HUES6 (cell line): ENCODE results near the gene KCNIP3.
"Not testable (repeated sequence)": the region's sequence is repeated elsewhere in the genome, so short reads cannot be mapped to it uniquely, and the experiment has no call there.

Source experiments
- H3K27ac ChIP-seq: 2 replicates; pipeline ENCODE4 v1.7.0; 2013; ENCODE audit warnings: low read depth, mild to moderate bottlenecking, low read length, inconsistent platforms
- H3K27me3 ChIP-seq: 2 replicates; pipeline ENCODE4 v1.6.1; 2013; ENCODE audit warnings: low read length; ENCODE audit not compliant: control insufficient read depth, insufficient read depth
- H3K36me3 ChIP-seq: 2 replicates; pipeline ENCODE4 v1.6.1; 2013; ENCODE audit warnings: low read length; ENCODE audit not compliant: control insufficient read depth, insufficient read depth
- H3K4me1 ChIP-seq: 2 replicates; pipeline ENCODE4 v1.6.1; 2013; ENCODE audit warnings: low read length; ENCODE audit not compliant: control insufficient read depth, insufficient read depth
- H3K4me3 ChIP-seq: 2 replicates; pipeline ENCODE4 v1.5.1; 2013; ENCODE audit warnings: low read depth, low read length
- H3K9ac ChIP-seq: one replicate; pipeline ENCODE4 v1.6.1; 2013; ENCODE audit warnings: mild to moderate bottlenecking, low read length
- H3K9me3 ChIP-seq: 2 replicates; pipeline ENCODE4 v1.6.1; 2013; ENCODE audit warnings: low read depth, low read length; ENCODE audit not compliant: control insufficient read depth, insufficient read depth

The KCNIP3 gene

DNA sequence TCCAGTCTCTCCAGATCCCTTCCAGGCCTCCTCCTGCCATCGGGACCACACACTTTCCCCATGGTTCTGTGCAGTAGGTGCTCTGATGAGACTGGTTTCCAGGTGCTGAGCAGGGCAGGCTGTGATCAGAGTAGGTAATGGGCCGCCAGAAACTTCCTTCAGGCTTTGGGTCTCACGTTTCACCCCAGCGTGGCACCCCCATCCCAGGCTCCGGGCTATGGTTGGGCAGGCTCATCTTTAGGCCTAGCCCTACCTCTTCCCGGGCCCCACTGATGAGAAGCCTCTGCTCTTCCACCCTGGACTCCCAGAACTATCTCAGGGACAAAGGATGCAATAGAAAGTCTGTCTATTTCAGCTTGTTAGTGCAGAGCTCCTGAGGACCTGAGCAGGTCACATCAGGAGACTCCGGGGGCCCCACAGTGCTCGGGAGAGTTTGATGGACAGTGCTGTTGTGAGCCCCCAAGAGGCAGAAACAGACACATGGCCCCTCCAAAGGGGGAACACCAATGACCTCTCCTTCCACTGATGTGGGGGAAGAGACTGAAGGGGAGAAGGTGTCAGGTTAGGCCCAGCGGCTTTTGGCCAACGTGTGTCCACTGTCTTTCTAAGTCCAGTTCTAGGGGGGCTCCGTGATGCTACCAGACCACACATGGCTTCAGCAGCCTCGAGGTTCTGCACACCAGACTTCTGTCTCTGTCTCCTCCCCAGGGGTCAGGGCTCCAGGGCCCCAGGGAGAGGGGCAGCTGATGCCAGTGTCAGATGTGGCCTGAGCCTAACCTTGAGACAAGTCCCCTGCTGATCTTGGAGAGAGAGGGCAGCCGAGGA is 28.7 kb upstream of the KCNIP3 start:
- Histone ChIP-seq H3K4me1 (0 out of 2 replicates have a peak, but pooled peaks cover under 1% of the 10 kb centered on the region), H3K36me3 (no peaks in the 10 kb centered on the region), H3K27ac (no peak overlapping the region), H3K4me3 (no peak overlapping the region), H3K9me3 (no peaks in the 10 kb centered on the region), H3K27me3 (no peaks in the 10 kb centered on the region), H3K9ac (no peak overlapping the region)

DNA sequence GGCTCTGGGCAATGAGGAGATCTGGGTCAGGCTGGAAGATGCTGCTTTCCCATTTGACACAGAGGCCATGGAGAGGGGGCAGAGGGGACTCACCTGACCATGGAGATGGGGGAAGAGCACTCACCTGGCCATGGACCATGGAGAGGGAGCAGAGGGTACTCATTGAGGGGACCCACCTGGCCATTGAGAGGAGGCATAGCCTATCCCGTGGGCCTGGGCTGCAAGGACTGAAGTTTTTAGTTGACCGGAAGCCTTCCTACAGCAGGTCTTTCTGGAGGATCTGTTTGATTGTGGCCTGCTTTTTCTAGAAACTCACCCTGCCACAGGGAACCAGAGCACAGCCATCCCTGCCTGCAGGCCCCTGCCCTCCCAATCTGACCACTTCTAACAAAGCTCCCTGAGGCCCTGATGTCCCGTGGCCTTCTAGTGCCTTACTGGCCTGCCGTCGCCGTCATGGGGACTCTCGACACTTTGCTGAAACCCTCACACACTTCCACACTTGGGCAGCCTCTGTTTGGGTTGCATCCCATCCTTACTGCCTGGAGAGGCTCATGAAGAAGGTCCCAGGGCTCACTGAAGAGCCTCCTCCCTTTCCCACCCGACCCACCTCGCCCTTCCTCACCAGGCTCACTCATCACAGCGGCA is 28.0 kb upstream of the KCNIP3 start:
- Histone ChIP-seq H3K27ac (no peak overlapping the region), H3K4me1 (peaks cover 7% of the 10 kb centered on the region), H3K9ac (no peak overlapping the region)

DNA sequence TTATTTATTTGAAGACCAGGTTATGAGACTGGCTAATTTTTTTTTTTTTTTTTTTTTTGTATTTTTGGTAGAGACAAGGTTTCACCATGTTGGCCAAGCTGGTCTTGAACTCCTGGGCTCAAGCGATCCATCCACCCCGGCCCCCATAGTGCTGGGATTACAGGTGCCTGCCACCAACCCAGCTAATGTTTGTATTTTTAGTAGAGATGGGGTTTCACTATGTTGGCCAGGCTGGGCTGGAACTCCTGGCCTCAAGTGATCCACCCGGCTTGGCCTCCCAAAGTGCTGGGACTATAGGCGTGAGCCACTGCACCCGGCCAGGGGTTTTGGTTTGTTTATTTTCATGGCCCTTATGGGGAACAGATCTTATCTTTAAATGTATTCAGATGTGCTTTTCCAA is 27.4 kb upstream of the KCNIP3 start:
- H3K27ac ChIP-seq, H3K36me3 ChIP-seq, H3K27me3 ChIP-seq, H3K4me3 ChIP-seq, H3K9ac ChIP-seq, H3K9me3 ChIP-seq: not testable (repeated sequence)
- H3K4me1 ChIP-seq, result peaks cover 13% of the 10 kb centered on the region

More for the DNA sequence above, 28.0 kb upstream of the KCNIP3 start:
- no peak overlapping the region for H3K4me3 ChIP-seq
- no peaks in the 10 kb centered on the region for H3K27me3 ChIP-seq
- H3K36me3 ChIP-seq, result no peaks in the 10 kb centered on the region
- no peaks in the 10 kb centered on the region for H3K9me3 ChIP-seq

DNA sequence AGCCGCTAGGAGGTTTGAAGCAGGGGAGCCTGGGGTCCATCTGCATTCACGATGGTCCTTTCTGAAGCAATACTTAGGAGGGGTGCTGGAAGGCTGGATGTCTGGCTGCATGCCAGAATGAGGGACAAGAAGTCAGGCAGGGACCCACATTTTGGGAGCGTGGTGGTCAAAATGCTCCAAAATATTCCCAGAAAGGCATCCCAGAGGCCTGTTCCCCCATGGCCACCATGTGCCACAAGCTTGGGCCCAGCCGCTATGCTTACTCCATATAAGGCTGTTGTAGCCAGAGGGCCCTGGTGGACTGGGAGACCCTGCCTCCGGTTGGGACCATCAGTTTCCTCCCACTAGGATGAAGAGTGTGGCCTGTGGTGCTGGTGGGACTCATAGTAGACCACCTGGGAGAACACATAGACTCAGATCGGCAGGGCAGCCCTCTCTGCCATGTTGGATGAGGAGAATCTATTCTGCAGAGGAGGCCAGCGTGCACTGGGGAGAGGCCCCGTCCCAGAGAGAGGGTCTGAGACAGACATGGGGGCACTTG is 26.5 kb upstream of the KCNIP3 start:
- Histone ChIP-seq H3K4me3 (no peak overlapping the region), H3K9ac (no peak overlapping the region), H3K4me1 (peaks cover 22% of the 10 kb centered on the region), H3K9me3 (no peaks in the 10 kb centered on the region), H3K36me3 (no peaks in the 10 kb centered on the region), H3K27ac (no peak overlapping the region), H3K27me3 (no peaks in the 10 kb centered on the region)

DNA sequence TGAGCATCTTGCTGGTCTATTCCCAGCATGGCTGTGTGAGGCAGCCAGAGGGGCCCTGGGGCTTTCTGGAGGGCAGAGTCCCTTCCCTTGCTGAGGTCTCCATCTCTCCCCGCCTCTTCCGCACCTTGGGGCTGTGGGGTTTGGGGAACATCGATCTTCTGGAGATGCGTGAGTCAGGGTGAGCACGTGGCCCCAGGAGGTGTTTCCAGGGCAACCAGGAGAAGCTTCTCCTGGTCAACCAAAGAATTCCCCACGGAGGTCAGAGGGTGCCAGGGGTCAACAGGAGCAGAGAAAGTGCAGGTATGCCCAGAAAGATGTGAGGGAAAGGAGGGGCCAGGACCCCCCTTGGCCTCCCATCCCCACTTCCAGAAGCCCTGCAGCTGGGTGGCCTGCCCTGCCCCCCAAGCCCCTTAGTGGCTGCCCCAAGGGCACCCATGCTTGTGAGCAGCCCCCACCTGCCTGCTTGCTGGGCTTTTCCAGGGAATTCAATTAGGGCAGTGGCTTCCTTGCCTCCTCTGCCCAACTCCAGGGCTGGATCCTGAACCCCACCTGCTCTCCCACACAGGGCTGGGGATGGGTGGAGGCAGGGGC is 25.7 kb upstream of the KCNIP3 start:
- peaks cover 24% of the 10 kb centered on the region for H3K4me1 ChIP-seq
- no peaks in the 10 kb centered on the region for H3K9me3 ChIP-seq
- H3K27me3 ChIP-seq, result no peaks in the 10 kb centered on the region
- no peak overlapping the region for H3K4me3 ChIP-seq
- H3K27ac ChIP-seq, result no peak overlapping the region
- no peaks in the 10 kb centered on the region for H3K36me3 ChIP-seq
- no peak overlapping the region for H3K9ac ChIP-seq

DNA sequence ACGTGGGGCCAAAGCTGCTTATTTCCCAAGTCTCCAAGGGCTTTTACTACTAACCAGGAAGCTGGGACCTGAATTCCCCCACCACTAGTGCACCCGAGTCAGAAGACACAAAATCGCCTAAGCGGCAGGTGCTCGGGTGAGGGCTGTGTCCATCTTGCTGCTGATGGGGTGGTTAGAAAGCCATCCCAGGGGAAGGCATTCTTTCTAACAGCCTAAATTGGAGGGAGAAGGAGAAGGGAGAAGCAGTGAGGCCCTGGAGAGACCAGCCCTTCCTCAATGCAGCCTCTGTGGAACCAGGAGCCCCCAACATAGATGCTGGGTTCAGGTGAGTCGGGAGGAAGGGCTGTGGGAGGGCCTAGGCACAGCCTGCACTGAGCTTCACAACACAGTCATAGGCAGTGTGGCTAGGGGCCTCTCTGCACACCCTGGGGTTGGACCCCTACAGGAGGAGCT is 24.8 kb upstream of the KCNIP3 start:
- H3K27ac ChIP-seq, result no peak overlapping the region
- no peaks in the 10 kb centered on the region for H3K36me3 ChIP-seq
- H3K9ac ChIP-seq, result no peak overlapping the region
- H3K27me3 ChIP-seq, result no peaks in the 10 kb centered on the region
- H3K4me1 ChIP-seq, result peaks cover 32% of the 10 kb centered on the region
- H3K4me3 ChIP-seq, result no peak overlapping the region
- H3K9me3 ChIP-seq, result no peaks in the 10 kb centered on the region

DNA sequence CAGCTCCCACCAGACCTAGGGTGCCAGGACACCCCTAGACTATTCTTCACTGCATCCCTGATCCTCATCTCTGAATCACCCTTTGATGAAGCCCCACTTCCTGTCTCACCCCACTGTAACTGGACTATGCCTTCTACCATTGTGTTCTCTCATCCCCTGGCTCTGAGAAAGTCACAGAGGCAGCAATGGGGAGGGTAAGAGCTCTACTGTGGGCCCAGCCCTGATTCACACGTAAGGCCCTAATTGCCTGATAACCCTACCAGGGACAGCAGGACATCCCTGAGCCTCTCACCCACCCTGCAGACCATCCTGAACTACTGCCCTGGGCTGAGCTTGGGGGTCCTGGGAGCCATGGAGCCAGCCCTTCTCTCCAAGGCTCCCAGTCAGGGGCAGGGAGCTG is 24.4 kb upstream of the KCNIP3 start:
- Histone ChIP-seq H3K27me3 (no peaks in the 10 kb centered on the region), H3K9ac (no peak overlapping the region), H3K4me1 (peaks cover 37% of the 10 kb centered on the region), H3K9me3 (no peaks in the 10 kb centered on the region), H3K27ac (no peak overlapping the region), H3K36me3 (no peaks in the 10 kb centered on the region), H3K4me3 (no peak overlapping the region)

DNA sequence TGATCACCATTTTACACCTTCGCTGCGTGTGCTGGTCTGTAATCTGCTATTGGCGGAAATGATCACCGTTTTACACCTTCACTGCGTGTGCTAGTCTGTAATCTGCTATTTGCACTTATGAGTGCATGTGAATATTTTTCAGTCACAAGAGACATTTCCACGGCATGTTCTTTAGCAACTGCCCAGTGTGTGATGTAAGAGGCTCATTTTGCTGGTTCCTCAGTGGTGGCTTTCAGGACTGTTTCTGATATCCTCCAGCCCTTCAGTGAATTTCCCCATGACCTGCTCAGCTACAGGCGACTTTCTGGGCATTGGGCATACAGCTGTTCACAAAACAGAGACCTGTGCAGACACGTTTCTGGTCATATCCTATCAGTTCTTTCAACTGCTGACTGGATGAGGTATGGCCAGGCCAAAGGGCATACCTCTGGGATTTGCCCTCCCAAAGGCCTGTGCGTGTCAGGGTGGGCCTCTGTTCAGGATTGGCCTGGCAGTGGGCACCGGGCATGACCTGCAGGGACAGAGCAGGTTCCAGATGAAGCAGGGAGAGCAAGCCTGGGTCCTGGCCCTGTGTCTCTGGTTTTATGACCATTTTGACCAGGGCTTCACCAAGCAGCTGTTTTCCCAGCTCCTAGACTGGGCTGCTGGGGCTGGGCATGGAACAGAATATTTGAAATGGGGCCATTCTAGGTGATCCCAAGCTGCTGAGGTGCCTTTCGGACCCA is 23.4 kb upstream of the KCNIP3 start:
- Histone ChIP-seq H3K4me1 (peaks cover 39% of the 10 kb centered on the region), H3K9me3 (no peaks in the 10 kb centered on the region), H3K27ac (no peak overlapping the region), H3K4me3 (no peak overlapping the region), H3K27me3 (no peaks in the 10 kb centered on the region), H3K36me3 (no peaks in the 10 kb centered on the region), H3K9ac (no peak overlapping the region)

DNA sequence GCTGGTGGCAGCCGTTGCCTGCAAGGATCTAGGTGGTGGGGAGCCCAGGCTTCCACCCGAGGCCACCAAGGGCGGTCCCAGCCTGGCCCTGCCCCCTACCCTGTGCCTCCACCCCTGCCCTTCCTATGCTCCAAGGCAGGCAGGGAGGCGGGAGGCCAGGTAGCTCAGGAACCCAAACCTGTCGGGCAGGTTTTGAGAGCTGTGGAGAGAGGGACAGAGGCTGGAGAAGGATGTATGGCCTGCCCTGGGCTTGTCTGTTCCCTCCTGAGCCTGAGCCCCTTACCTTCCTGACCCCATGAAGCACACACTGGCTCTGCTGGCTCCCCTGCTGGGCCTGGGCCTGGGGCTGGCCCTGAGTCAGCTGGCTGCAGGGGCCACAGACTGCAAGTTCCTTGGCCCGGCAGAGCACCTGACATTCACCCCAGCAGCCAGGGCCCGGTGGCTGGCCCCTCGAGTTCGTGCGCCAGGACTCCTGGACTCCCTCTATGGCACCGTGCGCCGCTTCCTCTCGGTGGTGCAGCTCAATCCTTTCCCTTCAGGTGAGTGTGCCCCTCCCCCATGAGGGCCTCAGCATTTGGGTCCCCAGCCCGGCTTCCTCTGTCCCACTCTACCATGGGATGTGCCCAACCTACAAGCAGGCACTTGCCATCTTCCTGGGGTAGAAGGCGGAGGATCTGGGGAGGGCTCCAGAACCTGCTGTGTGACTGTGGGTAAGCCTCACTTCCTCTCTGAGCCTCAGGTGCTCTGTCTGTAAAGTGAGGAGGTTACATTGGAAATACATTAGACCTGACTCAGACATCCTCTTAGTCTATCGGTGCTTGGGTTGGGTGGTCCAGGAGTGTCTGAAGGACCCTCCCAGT is 22.6 kb upstream of the KCNIP3 start, which contains the start of gene PROM2:
Gene PROM2, plus strand, starts transcription at position 159 of the 860 bp plus-strand sequence. Its CDS starts 137 bp downstream, at position 296.
- Histone ChIP-seq H3K9ac (no peak within 1 kb of the TSS), H3K27ac (no peak within 1 kb of the TSS), H3K36me3 (no peaks in the 10 kb centered on the region), H3K9me3 (no peaks in the 10 kb centered on the region), H3K4me3 (no peak within 1 kb of the TSS), H3K4me1 (peaks cover 39% of the 10 kb centered on the region), H3K27me3 (no peaks in the 10 kb centered on the region)

DNA sequence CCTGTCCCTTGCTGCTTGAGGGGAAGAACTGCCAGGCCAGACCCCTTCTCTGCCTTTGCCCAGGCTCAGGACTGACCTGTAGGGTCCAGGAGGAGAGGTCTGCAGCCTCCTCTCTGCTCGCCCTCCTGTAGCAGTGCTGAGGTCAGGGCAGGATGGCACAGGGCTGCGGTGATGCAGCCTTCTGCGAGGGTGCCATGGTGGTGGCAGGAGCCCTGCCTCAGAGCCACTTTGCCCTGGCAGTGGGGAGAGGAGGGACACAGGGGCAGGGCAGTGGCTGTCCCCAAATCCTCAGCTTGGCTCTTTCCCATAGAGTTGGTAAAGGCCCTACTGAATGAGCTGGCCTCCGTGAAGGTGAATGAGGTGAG is 22.0 kb upstream of the KCNIP3 start:
- peaks cover 39% of the 10 kb centered on the region for H3K4me1 ChIP-seq
- no peak overlapping the region for H3K27ac ChIP-seq
- no peak overlapping the region for H3K4me3 ChIP-seq
- no peak overlapping the region for H3K9ac ChIP-seq
- H3K9me3 ChIP-seq, result no peaks in the 10 kb centered on the region
- H3K36me3 ChIP-seq, result no peaks in the 10 kb centered on the region
- H3K27me3 ChIP-seq, result no peaks in the 10 kb centered on the region
